Fibroblast of peridontal ligament (primary cell): ENCODE results near the gene USP13.

ENCODE experiments used
- DNase-seq: peaks from one replicate; pipeline ENCODE4 v3.0.0-alpha.2; 2010; ENCODE audit errors: extremely low read depth

Gene USP13

DNA sequence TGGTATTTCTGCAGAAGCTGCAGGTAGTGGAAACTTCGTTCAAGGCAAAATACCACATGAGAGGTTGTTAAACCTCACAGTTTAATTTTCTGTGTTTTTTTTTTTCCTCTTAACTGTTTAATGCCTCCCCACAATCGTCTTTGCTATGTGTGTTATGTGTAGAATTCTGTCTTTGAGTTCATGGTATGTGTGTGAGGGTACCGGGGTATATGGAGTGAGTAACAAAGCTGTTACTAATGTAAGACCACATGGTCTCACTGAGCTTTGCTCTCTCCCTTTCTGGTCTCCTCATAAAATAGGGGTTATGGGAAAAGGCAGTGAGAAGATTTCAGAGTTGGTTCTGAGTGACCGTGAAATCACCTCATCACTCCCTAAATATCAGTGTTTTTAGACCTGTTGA is 143.6 kb downstream of the USP13 start:
- DNase-seq = no peak

DNA sequence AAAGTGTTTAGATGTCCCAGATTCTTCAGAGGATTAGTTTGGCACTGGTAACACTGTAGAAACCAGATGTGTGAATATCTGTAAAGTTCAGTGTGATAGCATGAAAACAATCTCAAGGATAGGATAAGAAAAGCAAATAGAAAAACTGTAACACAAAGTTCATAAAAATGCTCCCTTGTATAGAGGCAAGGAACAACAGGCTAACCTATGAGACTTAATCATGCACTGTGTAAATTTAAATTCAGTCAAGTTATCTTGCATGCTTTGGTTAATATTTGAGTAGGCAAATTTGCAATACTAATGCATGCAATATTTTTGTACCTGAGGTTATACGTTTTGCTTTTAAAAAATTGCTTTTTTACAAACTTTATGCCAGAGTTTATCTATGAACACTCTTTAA is 144.4 kb downstream of the USP13 start:
- no peak for DNase-seq

- peak; percentile 99 for DNase-seq
Observed at GRCh38 chr3:179801263-179801662, 148.4 kb downstream of the USP13 start.

DNA sequence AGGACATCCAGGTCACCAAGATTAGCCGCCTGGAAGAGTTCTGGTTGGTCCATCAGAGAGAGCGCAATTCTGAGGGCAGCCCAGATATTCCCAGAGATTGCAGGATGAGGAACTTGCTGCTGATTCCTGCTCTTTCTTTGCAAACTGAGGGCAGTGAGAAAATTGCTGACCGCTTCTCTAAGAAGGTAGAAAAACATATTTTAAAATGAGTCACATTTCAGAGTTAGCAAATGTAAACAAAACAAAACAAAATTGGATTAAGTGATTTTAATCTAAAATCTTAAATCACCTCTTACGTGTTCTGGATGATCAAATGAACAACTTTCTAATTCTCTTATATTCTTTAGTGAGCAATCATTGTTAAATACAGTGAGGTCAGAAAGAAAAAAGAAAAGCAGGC is 149.0 kb downstream of the USP13 start:
- peak; percentile 35 for DNase-seq

- DNase-seq = peak; percentile 17
Observed at GRCh38 chr3:179806177-179806576, 153.3 kb downstream of the USP13 start.

DNA sequence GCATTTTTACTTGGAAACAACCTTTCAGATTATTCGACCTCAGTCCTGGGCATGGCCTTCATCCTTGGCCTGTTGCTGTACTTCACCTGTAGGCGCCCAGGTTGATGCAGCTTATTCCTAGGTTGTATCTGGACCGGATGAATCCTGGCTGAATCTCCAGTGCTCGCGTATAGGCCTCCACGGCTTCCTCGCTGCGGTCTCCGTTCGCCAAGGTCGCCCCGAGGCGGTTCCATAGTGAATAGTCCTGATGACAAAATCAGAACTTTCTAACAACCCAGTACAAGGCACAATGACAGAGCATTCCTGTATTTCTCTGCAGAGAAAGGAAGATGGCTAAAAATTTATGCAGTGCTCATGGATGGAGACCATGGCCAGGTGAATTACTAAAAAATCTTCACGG is 154.7 kb downstream of the USP13 start:
- no peak for DNase-seq

GRCh38 chr3:179809639-179810038 is 156.8 kb downstream of the USP13 start:
- no peak for DNase-seq

DNA sequence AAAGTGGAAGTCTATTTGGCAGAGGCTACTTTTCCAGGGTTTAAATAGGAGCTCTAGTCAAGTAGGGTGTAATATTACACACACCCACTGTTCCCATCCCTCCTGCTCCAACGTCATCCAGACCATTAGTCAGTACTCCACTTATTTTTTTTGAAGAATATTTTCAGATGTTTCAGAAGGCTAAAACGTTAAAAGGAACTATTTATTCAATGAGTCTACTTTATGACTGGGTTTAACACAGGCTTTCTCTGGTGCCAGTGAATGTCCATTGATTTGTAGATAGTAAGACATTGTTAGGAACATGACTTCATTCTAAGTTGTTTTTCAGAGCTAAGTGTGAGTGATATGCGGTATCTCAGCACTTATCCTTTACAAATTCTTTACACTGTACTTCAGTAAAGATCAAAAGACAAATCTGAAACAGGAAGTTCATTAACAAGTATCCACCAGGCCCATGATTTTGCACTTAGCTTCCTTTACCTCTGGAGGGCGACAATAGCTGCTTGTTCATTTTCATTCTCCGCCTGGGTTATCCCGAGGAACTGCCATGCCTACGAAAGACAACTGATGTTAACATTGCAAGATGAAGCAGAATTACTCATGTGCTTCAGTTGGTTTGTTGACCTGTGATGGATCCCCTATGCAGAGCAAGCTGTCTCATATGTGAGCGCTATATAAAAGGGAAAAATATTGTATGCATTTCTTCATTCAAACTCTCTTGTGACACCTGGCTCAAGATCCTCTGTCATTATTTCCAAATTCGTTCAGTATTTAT is 158.7 kb downstream of the USP13 start:
- peak; percentile 90 for DNase-seq

- DNase-seq = no peak
Observed at GRCh38 chr3:179812096-179812382, 159.2 kb downstream of the USP13 start.

DNA sequence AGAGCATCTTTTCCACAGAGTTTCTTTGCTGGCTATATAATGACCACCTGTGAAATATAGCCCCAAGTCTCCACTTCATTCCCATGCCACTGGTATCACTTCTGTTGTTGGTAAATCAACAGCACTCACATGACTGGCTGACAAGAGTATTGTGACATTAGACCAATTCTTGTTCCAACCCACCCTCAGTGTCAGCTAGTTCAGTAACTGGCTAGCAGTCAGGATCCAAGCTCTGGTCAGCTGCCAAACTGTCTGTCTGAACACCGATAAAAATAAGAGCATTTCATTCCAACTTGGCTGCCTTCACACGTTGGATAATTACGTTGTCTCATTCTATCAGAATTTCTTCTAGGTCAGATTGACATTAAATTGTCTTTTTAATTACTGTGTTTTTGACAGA is 166.5 kb downstream of the USP13 start:
- no peak for DNase-seq

DNA sequence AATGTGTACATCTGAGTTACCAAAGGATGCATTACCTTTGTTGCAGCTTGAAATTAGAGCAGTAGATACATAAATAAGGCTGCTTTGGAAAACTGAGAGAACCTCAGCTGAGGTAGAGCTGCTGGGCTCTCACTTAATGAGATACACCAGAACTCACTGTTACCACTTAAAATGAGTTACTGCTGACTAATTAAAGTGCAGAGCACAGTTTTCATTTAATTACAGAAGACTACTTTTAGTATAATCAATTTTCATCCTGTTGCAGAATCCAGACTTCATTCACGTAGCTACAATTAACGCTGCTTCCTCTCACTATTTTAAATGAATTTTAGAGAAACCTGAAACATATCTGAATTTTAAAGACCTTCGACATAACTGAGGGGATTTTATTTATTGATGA is 169.5 kb downstream of the USP13 start:
- no peak for DNase-seq

DNA sequence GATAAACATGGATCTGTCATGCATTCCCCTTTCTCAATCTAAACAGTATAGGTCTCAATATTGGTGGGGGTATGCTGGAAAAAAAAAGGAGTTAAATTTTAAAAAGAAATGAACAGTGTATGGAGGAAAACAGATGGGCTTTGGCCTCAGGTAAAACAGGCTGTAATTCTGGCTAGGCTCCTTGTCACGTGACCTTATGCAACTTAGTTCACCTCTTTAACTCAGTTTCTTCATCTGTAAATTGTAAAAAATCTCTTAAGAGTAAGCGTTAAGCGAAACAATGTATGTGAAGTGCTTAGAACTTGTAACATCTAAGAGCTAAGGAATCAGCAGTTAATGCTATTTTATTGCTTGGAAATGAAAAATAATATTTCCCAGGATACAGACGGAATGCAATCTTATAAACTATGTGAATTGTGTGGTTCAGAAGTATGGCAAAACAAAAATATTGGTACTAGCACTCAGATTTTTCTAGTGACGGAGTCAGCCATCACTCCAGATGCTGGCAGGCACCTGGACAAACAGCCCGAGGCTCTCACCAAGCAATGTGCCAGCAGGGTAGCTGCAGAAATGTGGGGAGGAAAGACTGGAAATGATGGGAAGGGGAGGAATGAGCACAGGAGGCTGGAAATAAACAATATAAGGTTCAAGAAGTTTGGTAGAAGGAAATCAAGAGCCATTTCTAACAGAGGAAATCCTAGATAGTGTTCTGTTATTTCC is 172.8 kb downstream of the USP13 start:
- DNase-seq = no peak

DNA sequence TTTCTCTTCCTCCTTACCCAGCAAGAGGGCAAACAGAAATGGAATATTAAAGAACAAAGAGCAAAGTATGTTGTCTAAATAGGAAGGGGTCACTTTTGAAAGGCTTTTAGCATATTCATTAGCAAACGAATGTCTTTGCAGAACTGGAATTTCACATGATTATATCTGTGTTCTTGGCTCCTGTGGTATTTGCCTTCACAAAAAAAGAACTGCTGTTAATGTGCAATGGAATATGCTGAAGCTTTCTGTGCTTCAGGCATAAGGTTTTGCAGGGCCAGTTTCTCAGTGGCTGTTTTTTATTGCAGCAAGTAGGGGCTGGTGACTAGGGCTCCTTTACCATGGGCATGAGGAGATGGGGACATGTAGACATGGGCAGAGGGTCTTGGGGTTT is 173.4 kb downstream of the USP13 start:
- no peak for DNase-seq

DNA sequence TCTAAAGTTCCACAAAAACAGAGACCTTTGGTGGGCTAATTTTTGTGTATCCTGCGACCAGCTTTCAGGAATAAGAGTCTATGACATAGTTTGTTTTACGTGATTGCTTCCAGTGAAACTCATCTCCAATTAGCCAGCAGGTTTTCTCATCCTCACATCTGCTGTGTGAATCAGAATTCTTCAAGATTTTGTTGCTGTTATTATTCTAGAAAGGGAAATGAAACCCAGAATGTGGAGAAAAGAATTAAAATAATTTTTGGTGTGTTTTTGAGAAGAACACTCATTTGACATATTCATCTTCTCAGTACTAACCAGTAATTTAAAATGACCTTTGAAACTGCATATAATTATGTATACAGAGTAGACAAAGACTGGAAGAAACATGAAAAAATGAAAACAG is 175.9 kb downstream of the USP13 start:
- DNase-seq = no peak

- DNase-seq = no peak
Observed at GRCh38 chr3:179829401-179829800, 176.6 kb downstream of the USP13 start.

DNA sequence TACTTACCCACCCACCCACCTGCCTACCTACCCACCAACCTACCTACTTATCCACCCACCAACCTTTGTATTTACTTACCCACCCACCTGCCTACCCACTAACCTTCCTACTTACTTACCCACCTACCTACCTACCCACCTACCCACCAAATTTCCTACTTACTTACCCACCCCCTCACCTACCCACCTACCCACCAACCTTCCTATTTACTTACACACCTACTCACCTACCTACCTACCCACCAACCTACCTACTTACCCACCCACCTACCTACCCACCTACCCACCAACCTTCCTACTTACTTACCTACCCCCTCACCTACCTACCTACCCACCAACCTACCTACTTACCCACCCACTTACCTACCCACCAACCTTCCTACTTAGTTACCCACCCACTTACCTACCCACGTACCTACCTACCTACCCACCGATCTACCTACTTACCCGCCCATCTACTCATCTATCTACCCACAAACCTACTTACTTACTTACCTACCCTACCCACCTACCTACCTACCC is 179.6 kb downstream of the USP13 start:
- no peak for DNase-seq

DNA sequence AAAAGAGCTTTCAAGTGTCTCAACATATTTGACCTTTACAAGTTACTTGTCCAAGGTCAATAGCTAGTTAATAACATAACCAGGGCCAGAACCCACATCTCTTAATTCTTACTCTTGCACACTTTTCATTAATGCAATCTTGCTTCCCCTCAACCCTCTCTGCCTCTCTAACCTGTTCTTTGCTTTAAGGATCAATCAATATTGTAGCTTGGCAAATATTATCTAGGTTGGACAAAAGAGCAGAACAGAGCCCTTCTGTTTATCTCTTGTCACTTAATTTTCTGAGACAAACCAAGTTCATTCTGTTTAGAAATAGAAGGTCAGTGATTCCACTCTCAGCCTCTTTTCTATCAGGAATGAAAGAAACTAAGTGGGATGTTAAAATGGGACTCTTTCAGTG is 180.5 kb downstream of the USP13 start:
- no peak for DNase-seq

- DNase-seq = peak; percentile 37
Observed at GRCh38 chr3:179837374-179837773, 184.5 kb downstream of the USP13 start.
